ENCODE measurements around the gene GSK3A.

GRCh38 chr19:42200116-42200715 lies 42.2 kb downstream of the GSK3A start:
- TF ChIP-seq GATA3 (IDR thresholded peaks at IDR 0.05; ENCODE audit: low read depth, low read length) (no peak), GATA2 (IDR thresholded peaks at IDR 0.05; ENCODE audit: low read depth, low read length) (no peak)

Data from SH-SY5Y (cell line).